Neural cell (in vitro differentiated cells): ENCODE data around the gene VWA5B1. TPM values are rescaled to one million over a fixed set of nuclear protein-coding genes. Genes with fewer than 3 reads are reported as not detected.

Experiments
- H2AFZ ChIP-seq: fragments of 200-600, 300-800 bp; sonication (generic), shearing (Covaris generic); 2 replicates; pipeline ENCODE4 v1.6.0; 2014; ENCODE audit warnings: low read depth, mild to moderate bottlenecking, antibody characterized with exemption, low read length, moderate library complexity
- H3F3A ChIP-seq: fragments of 200-600 bp; shearing (Covaris generic); 2 replicates; pipeline ENCODE4 v1.6.1; 2016; ENCODE audit warnings: mild to moderate bottlenecking, moderate library complexity, mixed read lengths, antibody characterized with exemption, low read length; ENCODE audit not compliant: insufficient read depth, poor library complexity, severe bottlenecking
- H3K27ac ChIP-seq: fragments of 200-600, 300-800 bp; sonication (generic), shearing (Covaris generic); 2 replicates; pipeline ENCODE4 v1.5.1; 2014; ENCODE audit warnings: mild to moderate bottlenecking, low read length, moderate library complexity
- H3K27me3 ChIP-seq: fragments of 300-800, 200-600 bp; sonication (generic), shearing (Covaris generic); 2 replicates; pipeline ENCODE4 v1.6.0; 2014; ENCODE audit warnings: mild to moderate bottlenecking, low read depth, low read length, moderate library complexity; ENCODE audit not compliant: insufficient read depth
- H3K36me3 ChIP-seq: fragments of 300-800, 200-600 bp; sonication (generic), shearing (Covaris generic); 2 replicates; pipeline ENCODE4 v1.5.1; 2014; ENCODE audit warnings: mild to moderate bottlenecking, antibody characterized with exemption, low read length, moderate library complexity; ENCODE audit not compliant: insufficient read depth
- H3K4me2 ChIP-seq: fragments of 300-800, 200-600 bp; sonication (generic), shearing (Covaris generic); 2 replicates; pipeline ENCODE4 v1.6.0; 2014; ENCODE audit warnings: mild to moderate bottlenecking, low read length
- H3K4me3 ChIP-seq: fragments of 300-800, 200-600 bp; sonication (generic), shearing (Covaris generic); 2 replicates; pipeline ENCODE4 v1.5.1; 2014; ENCODE audit warnings: mild to moderate bottlenecking, low read length, moderate library complexity
- H3K79me2 ChIP-seq: fragments of 200-600 bp; shearing (Covaris generic); replicated peaks from 2 replicates; pipeline ENCODE4 v1.6.0; 2014; ENCODE audit warnings: mild to moderate bottlenecking, low read length, moderate library complexity; ENCODE audit not compliant: insufficient read depth
- H3K9ac ChIP-seq: fragments of 300-800, 200-600 bp; sonication (generic), shearing (Covaris generic); 2 replicates; pipeline ENCODE4 v1.6.1; 2016; ENCODE audit warnings: mild to moderate bottlenecking, low read length, mixed read lengths
- H3K9me2 ChIP-seq: fragments of 200-600 bp; shearing (Covaris generic); 2 replicates; pipeline ENCODE4 v1.6.1; 2016; ENCODE audit warnings: mild to moderate bottlenecking, low read length, mixed read lengths; ENCODE audit not compliant: insufficient read depth
- H3K9me3 ChIP-seq: fragments of 200-600, 300-800 bp; sonication (generic), shearing (Covaris generic); 2 replicates; pipeline ENCODE4 v1.6.1; 2016; ENCODE audit warnings: mild to moderate bottlenecking, mixed run types, low read length, moderate library complexity, mixed read lengths
- H4K20me1 ChIP-seq: fragments of 200-600 bp; shearing (Covaris generic); 2 replicates; pipeline ENCODE4 v1.6.1; 2016; ENCODE audit warnings: mild to moderate bottlenecking, mixed run types; ENCODE audit not compliant: insufficient read depth
- EP300 ChIP-seq: fragments of 450-650 bp; conservative IDR thresholded peaks from 2 replicates; pipeline ENCODE4 v1.6.1; 2014; ENCODE audit warnings: antibody characterized with exemption, mild to moderate bottlenecking, moderate library complexity; ENCODE audit not compliant: poor library complexity, severe bottlenecking
- EZH2 ChIP-seq: fragments of 200-600, 300-800 bp; shearing (Covaris generic), sonication (generic); IDR thresholded peaks from 2 replicates; pipeline ENCODE4 v1.6.1; 2014; ENCODE audit warnings: antibody characterized with exemption, low read length, borderline replicate concordance, mild to moderate bottlenecking; ENCODE audit not compliant: insufficient read depth, poor library complexity, severe bottlenecking
- MXI1 ChIP-seq: fragments of 450-650 bp; conservative IDR thresholded peaks from 2 replicates; pipeline ENCODE4 v1.6.1; 2014; ENCODE audit warnings: antibody characterized with exemption, mild to moderate bottlenecking; ENCODE audit not compliant: poor library complexity, severe bottlenecking
- POLR2AphosphoS5 ChIP-seq: IDR thresholded peaks from 2 replicates; pipeline ENCODE4 v1.6.1; 2012
- RAD21 ChIP-seq: fragments of 450-650 bp; conservative IDR thresholded peaks from 2 replicates; pipeline ENCODE4 v1.6.1; 2014; ENCODE audit warnings: antibody characterized with exemption, mild to moderate bottlenecking, moderate library complexity
- SMC3 ChIP-seq: fragments of 450-650 bp; conservative IDR thresholded peaks from 2 replicates; pipeline ENCODE4 v1.6.1; 2014; ENCODE audit warnings: antibody characterized with exemption, mild to moderate bottlenecking, moderate library complexity; ENCODE audit not compliant: poor library complexity
- TAF1 ChIP-seq: IDR thresholded peaks from 2 replicates; pipeline ENCODE4 v1.6.1; 2012; ENCODE audit warnings: low read depth
- polyA plus RNA-seq: library from polyadenylated mRNA; depleted of rRNA; stranded (reverse); fragments of >200 nt; gene quantifications from 2 replicates; pipeline ENCODE4 v1.2.3, GENCODE V29; 2014
- TF ChIP-seq, protein P1 (sequence below): IDR thresholded peaks from 2 replicates; pipeline ENCODE4 v1.6.1; 2012; ENCODE audit warnings: borderline replicate concordance
- TF ChIP-seq, protein P2 (sequence below): fragments of 450-650 bp; IDR thresholded peaks from 2 replicates; pipeline ENCODE4 v1.5.1; 2014; ENCODE audit warnings: antibody characterized with exemption, mild to moderate bottlenecking, moderate library complexity; ENCODE audit not compliant: poor library complexity, severe bottlenecking

Gene VWA5B1
- polyA plus RNA-seq, 1 donor from 2014 or later, result 0.27 TPM

DNA sequence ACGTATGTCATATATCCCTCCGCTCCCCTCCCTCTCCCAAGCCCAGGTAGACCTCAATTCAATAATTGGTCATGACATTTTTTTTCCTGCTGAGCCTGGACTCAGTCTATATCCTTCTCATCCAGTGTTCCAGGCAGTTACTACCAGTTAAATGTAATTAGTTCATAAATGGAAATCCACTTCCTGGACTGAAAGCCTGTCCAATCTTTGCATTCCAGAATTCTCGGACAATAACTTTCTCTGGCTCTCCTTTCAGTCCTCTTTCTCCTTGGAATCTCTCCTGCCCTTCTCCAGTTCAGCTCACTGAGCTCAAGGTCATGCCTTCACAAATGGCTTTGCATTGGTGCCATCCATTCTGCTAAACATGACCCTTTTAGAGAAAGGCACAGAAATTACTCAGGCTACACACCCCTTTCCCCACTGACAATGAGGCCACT lies 34.8 kb downstream of the VWA5B1 start:
- no peaks in the 10 kb centered on the region for H3K36me3 ChIP-seq
- no peaks in the 10 kb centered on the region for H4K20me1 ChIP-seq
- H3K9ac ChIP-seq, result no peak overlapping the region
- H3F3A ChIP-seq, result no peaks in the 10 kb centered on the region
- no peak overlapping the region for H3K4me3 ChIP-seq
- no peaks in the 10 kb centered on the region for H3K27me3 ChIP-seq
- H3K4me2 ChIP-seq, result no peak overlapping the region
- TF ChIP-seq POLR2AphosphoS5 (no peak), EZH2 (no peak), MXI1 (no peak), EP300 (no peak), TAF1 (no peak), RAD21 (no peak), SMC3 (no peak)
- TF ChIP-seq, protein P1, sequence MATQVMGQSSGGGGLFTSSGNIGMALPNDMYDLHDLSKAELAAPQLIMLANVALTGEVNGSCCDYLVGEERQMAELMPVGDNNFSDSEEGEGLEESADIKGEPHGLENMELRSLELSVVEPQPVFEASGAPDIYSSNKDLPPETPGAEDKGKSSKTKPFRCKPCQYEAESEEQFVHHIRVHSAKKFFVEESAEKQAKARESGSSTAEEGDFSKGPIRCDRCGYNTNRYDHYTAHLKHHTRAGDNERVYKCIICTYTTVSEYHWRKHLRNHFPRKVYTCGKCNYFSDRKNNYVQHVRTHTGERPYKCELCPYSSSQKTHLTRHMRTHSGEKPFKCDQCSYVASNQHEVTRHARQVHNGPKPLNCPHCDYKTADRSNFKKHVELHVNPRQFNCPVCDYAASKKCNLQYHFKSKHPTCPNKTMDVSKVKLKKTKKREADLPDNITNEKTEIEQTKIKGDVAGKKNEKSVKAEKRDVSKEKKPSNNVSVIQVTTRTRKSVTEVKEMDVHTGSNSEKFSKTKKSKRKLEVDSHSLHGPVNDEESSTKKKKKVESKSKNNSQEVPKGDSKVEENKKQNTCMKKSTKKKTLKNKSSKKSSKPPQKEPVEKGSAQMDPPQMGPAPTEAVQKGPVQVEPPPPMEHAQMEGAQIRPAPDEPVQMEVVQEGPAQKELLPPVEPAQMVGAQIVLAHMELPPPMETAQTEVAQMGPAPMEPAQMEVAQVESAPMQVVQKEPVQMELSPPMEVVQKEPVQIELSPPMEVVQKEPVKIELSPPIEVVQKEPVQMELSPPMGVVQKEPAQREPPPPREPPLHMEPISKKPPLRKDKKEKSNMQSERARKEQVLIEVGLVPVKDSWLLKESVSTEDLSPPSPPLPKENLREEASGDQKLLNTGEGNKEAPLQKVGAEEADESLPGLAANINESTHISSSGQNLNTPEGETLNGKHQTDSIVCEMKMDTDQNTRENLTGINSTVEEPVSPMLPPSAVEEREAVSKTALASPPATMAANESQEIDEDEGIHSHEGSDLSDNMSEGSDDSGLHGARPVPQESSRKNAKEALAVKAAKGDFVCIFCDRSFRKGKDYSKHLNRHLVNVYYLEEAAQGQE, result no peak
- TF ChIP-seq, protein P2, sequence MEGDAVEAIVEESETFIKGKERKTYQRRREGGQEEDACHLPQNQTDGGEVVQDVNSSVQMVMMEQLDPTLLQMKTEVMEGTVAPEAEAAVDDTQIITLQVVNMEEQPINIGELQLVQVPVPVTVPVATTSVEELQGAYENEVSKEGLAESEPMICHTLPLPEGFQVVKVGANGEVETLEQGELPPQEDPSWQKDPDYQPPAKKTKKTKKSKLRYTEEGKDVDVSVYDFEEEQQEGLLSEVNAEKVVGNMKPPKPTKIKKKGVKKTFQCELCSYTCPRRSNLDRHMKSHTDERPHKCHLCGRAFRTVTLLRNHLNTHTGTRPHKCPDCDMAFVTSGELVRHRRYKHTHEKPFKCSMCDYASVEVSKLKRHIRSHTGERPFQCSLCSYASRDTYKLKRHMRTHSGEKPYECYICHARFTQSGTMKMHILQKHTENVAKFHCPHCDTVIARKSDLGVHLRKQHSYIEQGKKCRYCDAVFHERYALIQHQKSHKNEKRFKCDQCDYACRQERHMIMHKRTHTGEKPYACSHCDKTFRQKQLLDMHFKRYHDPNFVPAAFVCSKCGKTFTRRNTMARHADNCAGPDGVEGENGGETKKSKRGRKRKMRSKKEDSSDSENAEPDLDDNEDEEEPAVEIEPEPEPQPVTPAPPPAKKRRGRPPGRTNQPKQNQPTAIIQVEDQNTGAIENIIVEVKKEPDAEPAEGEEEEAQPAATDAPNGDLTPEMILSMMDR, result no peak
- H3K79me2 ChIP-seq, result no peaks in the 10 kb centered on the region
- H2AFZ ChIP-seq, result no peak overlapping the region
- no peak overlapping the region for H3K27ac ChIP-seq
- no peaks in the 10 kb centered on the region for H3K9me3 ChIP-seq
- no peaks in the 10 kb centered on the region for H3K9me2 ChIP-seq

DNA sequence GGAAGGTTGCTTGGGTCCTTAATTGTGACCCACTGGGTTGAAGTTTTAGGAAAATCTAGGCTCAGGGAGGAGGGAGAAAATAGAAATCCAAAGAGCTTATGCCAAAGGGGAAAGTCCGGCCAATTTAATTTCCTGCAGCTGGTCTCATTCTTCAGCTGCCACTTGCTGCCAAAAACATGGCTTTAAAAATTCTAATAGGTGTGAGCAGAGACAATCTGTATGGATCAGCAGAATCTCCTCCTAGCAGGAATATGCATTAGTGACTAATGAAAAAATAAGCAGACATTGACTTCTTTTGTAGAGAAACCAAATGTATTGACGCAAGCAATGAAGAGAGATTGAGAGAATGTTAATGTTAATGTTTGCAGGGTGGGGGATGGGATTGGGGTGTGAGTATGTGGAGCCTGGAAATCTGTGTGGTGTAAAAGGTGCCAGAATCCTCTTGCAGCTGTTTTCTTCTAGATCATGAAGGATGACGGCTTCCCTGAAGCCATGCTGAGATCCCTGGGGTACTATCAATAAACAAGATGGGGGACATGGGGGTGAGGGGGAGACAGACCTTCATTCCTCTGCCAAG lies 35.3 kb downstream of the VWA5B1 start:
- Histone ChIP-seq H3K79me2 (no peaks in the 10 kb centered on the region), H3K9me2 (no peaks in the 10 kb centered on the region), H3K36me3 (no peaks in the 10 kb centered on the region), H3K9me3 (no peaks in the 10 kb centered on the region), H3K27me3 (no peaks in the 10 kb centered on the region), H2AFZ (no peak overlapping the region), H3K27ac (no peak overlapping the region), H3K4me2 (no peak overlapping the region), H3F3A (no peaks in the 10 kb centered on the region), H4K20me1 (no peaks in the 10 kb centered on the region), H3K4me3 (no peak overlapping the region), H3K9ac (no peak overlapping the region)
- TF ChIP-seq, protein P2, result no peak
